H1 (cell line): ENCODE measurements around the gene SUSD6. TPM values are rescaled to one million over a fixed set of nuclear protein-coding genes. Genes with fewer than 3 reads are reported as not detected.

Experiments used
- CTCF ChIA-PET: fragments of 300-600 bp; sonication (Branson Sonifier 250); formaldehyde crosslinking; loops from one replicate; lab custom pipeline; 2021; ENCODE audit not compliant: partially characterized antibody; lab: Charles Lee
- POLR2A ChIA-PET: fragments of 300-600 bp; sonication (Branson Sonifier 250); formaldehyde crosslinking; loops from one replicate; lab custom pipeline; 2021; ENCODE audit warnings: inconsistent platforms; ENCODE audit not compliant: partially characterized antibody; lab: Charles Lee
- DNase-seq, 2 experiments: peaks; one replicate each; pipeline versions ENCODE4 v3.0.0 to v3.0.0-alpha.2; 2010 to 2022; ENCODE audit warnings: low spot score in 2 of 2, low read depth in 1 of 2, mixed read lengths in 1 of 2
- FAIRE-seq: peaks from 2 replicates; lab custom pipeline; 2011; peaks lifted over from hg19 to GRCh38; lab: Jason Lieb, UNC
- H2AFZ ChIP-seq: 2 replicates; pipeline ENCODE4 v1.8.1; 2012; ENCODE audit warnings: low read length, inconsistent platforms
- H2AK5ac ChIP-seq: 2 replicates; pipeline ENCODE4 v1.6.1; 2013; ENCODE audit warnings: low read depth, low read length
- H2BK120ac ChIP-seq: replicated peaks from 2 replicates; pipeline ENCODE3; 2013; ENCODE audit warnings: low read depth, low read length, inconsistent platforms
- H2BK12ac ChIP-seq: 2 replicates; pipeline ENCODE4 v1.6.1; 2013; ENCODE audit warnings: low read depth, low read length
- H2BK15ac ChIP-seq: 2 replicates; pipeline ENCODE4 v1.6.1; 2013; ENCODE audit warnings: low read length
- H2BK20ac ChIP-seq: 2 replicates; pipeline ENCODE4 v1.6.1; 2013; ENCODE audit warnings: low read length
- H2BK5ac ChIP-seq: 2 replicates; pipeline ENCODE4 v1.6.1; 2013; ENCODE audit warnings: low read depth, low read length
- H3K14ac ChIP-seq: 2 replicates; pipeline ENCODE4 v1.6.1; 2013; ENCODE audit warnings: inconsistent platforms; ENCODE audit not compliant: insufficient read length
- H3K18ac ChIP-seq: 2 replicates; pipeline ENCODE4 v1.6.1; 2013; ENCODE audit warnings: low read length; ENCODE audit errors: extremely low read depth
- H3K23ac ChIP-seq: 2 replicates; pipeline ENCODE4 v1.6.1; 2013; ENCODE audit warnings: inconsistent platforms; ENCODE audit not compliant: insufficient read length
- H3K23me2 ChIP-seq: 2 replicates; pipeline ENCODE4 v1.6.1; 2013; ENCODE audit warnings: low read depth, low read length
- H3K27ac ChIP-seq: 2 replicates; pipeline ENCODE4 v1.6.1; 2011; ENCODE audit warnings: low read depth, low read length, inconsistent platforms
- H3K27me3 ChIP-seq, 4 experiments: replicated peaks in 1 of 4; 1 replicate in 1 of 4; 2 replicates in 3 of 4; pipeline versions ENCODE4 v1.6.1 to v1.8.1; 2011 to 2013; ENCODE audit warnings: low read length in 3 of 4, mild to moderate bottlenecking in 3 of 4, inconsistent platforms in 2 of 4, mixed read lengths in 2 of 4, moderate library complexity in 1 of 4; ENCODE audit not compliant: control insufficient read depth in 3 of 4, insufficient read depth in 3 of 4; ENCODE audit errors: extremely low read depth in 1 of 4
- H3K36me3 ChIP-seq, 4 experiments: 2 replicates each; pipeline versions ENCODE4 v1.6.1 to v1.8.1; 2011 to 2013; ENCODE audit warnings: mild to moderate bottlenecking in 4 of 4, low read length in 3 of 4, moderate library complexity in 2 of 4, control low read depth in 1 of 4, inconsistent platforms in 1 of 4; ENCODE audit not compliant: insufficient read depth in 4 of 4, control insufficient read depth in 2 of 4
- H3K4ac ChIP-seq: replicated peaks from 2 replicates; pipeline ENCODE3; 2013; ENCODE audit warnings: low read length, low read depth, mixed read lengths, inconsistent platforms; ENCODE audit not compliant: insufficient read length
- H3K4me1 ChIP-seq, 4 experiments: replicated peaks in 1 of 4; 1 replicate in 1 of 4; 2 replicates in 3 of 4; pipeline versions ENCODE4 v1.6.1 to v1.8.1; 2011 to 2013; ENCODE audit warnings: low read length in 3 of 4, inconsistent platforms in 2 of 4, mixed read lengths in 1 of 4; ENCODE audit not compliant: insufficient read depth in 4 of 4, control insufficient read depth in 3 of 4
- H3K4me2 ChIP-seq, 2 experiments: 2 replicates each; pipeline versions ENCODE4 v1.6.1 to v1.8.1; 2011 to 2013; ENCODE audit warnings: low read depth in 2 of 2, low read length in 2 of 2, control low read depth in 1 of 2, inconsistent platforms in 1 of 2, mild to moderate bottlenecking in 1 of 2; ENCODE audit not compliant: insufficient read depth in 1 of 2
- H3K4me3 ChIP-seq, 4 experiments: fragments of 200-600, 300-600 bp in 1 of 4; sonication (generic), shearing (Covaris generic), sonication (Bioruptor Twin) in 1 of 4; 2 replicates each; pipeline versions ENCODE4 v1.5.1 to v1.8.1; 2011 to 2016; ENCODE audit warnings: low read length in 4 of 4, low read depth in 3 of 4, control low read depth in 2 of 4, inconsistent platforms in 2 of 4, mild to moderate bottlenecking in 2 of 4, mixed read lengths in 1 of 4, moderate library complexity in 1 of 4; ENCODE audit not compliant: insufficient read depth in 2 of 4; ENCODE audit errors: extremely low read depth in 1 of 4
- H3K56ac ChIP-seq: replicated peaks from 2 replicates; pipeline ENCODE3; 2013; ENCODE audit warnings: low read depth, mild to moderate bottlenecking, mixed read lengths, low read length, inconsistent platforms; ENCODE audit not compliant: insufficient read length
- H3K79me1 ChIP-seq: 2 replicates; pipeline ENCODE4 v1.6.1; 2013; ENCODE audit warnings: low read depth, low read length, control low read depth
- H3K79me2 ChIP-seq, 2 experiments: 2 replicates each; pipeline versions ENCODE4 v1.6.1 to v1.8.1; 2012 to 2013; ENCODE audit warnings: low read length in 2 of 2, mild to moderate bottlenecking in 2 of 2, inconsistent platforms in 1 of 2; ENCODE audit not compliant: insufficient read depth in 2 of 2, control insufficient read depth in 1 of 2
- H3K9ac ChIP-seq, 4 experiments: replicated peaks in 1 of 4; 1 replicate in 1 of 4; 2 replicates in 3 of 4; pipeline versions ENCODE4 v1.6.1 to v1.8.1; 2011 to 2013; ENCODE audit warnings: low read depth in 3 of 4, low read length in 3 of 4, control low read depth in 2 of 4, mild to moderate bottlenecking in 2 of 4, moderate library complexity in 2 of 4, inconsistent platforms in 1 of 4; ENCODE audit errors: extremely low read depth in 1 of 4
- H3K9me3 ChIP-seq, 2 experiments: 2 replicates each; pipeline versions ENCODE4 v1.6.1 to v1.8.1; 2012 to 2013; ENCODE audit warnings: mild to moderate bottlenecking in 2 of 2, moderate library complexity in 2 of 2, control low read depth in 1 of 2, inconsistent platforms in 1 of 2, low read depth in 1 of 2, low read length in 1 of 2, mixed read lengths in 1 of 2; ENCODE audit not compliant: insufficient read depth in 2 of 2
- H4K20me1 ChIP-seq, 2 experiments: replicated peaks in 1 of 2; 2 replicates each; pipeline versions ENCODE3 to v1.8.1; 2011 to 2013; ENCODE audit warnings: inconsistent platforms in 2 of 2, low read length in 2 of 2, mild to moderate bottlenecking in 1 of 2; ENCODE audit not compliant: insufficient read depth in 2 of 2, control insufficient read depth in 1 of 2
- H4K5ac ChIP-seq: 2 replicates; pipeline ENCODE4 v1.6.1; 2013; ENCODE audit warnings: low read length, low read depth, mixed read lengths, inconsistent platforms; ENCODE audit not compliant: insufficient read length
- H4K8ac ChIP-seq: 2 replicates; pipeline ENCODE4 v1.8.0; 2013; ENCODE audit warnings: mild to moderate bottlenecking, moderate library complexity, low read length, inconsistent platforms; ENCODE audit not compliant: insufficient read depth; ENCODE audit errors: extremely low read depth
- H4K91ac ChIP-seq: replicated peaks from 2 replicates; pipeline ENCODE3; 2013; ENCODE audit warnings: low read length, mixed read lengths, inconsistent platforms; ENCODE audit not compliant: insufficient read length
- BRCA1 ChIP-seq: IDR thresholded peaks from 2 replicates; pipeline ENCODE4 v1.6.1; 2012; ENCODE audit warnings: low read depth, low read length, improper control_type of control experiment
- CTCF ChIP-seq, 3 experiments: IDR thresholded peaks; 1 replicate in 2 of 3; 2 replicates in 1 of 3; pipeline versions ENCODE4 v1.5.1 to v1.6.1; 2011; ENCODE audit warnings: low read length in 3 of 3, mild to moderate bottlenecking in 3 of 3, inconsistent platforms in 2 of 3, low read depth in 1 of 3, moderate library complexity in 1 of 3; ENCODE audit not compliant: insufficient read depth in 1 of 3; ENCODE audit errors: control extremely low read depth in 1 of 3
- FOSL1 ChIP-seq: IDR thresholded peaks from 2 replicates; pipeline ENCODE4 v1.6.1; 2011; ENCODE audit warnings: mild to moderate bottlenecking, low read depth, low read length, moderate library complexity; ENCODE audit not compliant: insufficient read depth
- HDAC6 ChIP-seq: IDR thresholded peaks from one replicate; pipeline ENCODE4 v1.7.1; 2012; ENCODE audit warnings: low read depth, mild to moderate bottlenecking, inconsistent platforms, low read length, moderate library complexity
- KDM1A ChIP-seq: fragments of 200-600, 300-600 bp; sonication (generic); IDR thresholded peaks from 2 replicates; pipeline ENCODE4 v1.7.1; 2016; ENCODE audit warnings: mild to moderate bottlenecking, low read length, borderline replicate concordance
- MAX ChIP-seq: IDR thresholded peaks from 2 replicates; pipeline ENCODE4 v1.6.1; 2012; ENCODE audit warnings: inconsistent platforms
- POLR2AphosphoS5 ChIP-seq: IDR thresholded peaks from 2 replicates; pipeline ENCODE4 v1.6.1; 2011; ENCODE audit warnings: low read depth, low read length
- TBP ChIP-seq: IDR thresholded peaks from 2 replicates; pipeline ENCODE4 v1.6.1; 2011; ENCODE audit warnings: low read depth, low read length, improper control_type of control experiment
- WGBS, 2 experiments: shearing (Covaris generic) in 1 of 2; methylation state at CpG; one replicate each; pipeline versions ENCODE4 v1.1.6 to v1.1.7; 2013 to 2015; ENCODE audit warnings: low lambda C conversion rate in 2 of 2, mixed read lengths in 2 of 2, inconsistent platforms in 1 of 2, low coverage in 1 of 2, missing lambda C conversion rate in 1 of 2; ENCODE audit not compliant: insufficient replicate concordance in 2 of 2, insufficient coverage in 1 of 2, insufficient read length in 1 of 2; ENCODE audit errors: extremely low coverage in 1 of 2, missing lambda C conversion rate in 1 of 2; 5-methylcytosine and 5-hydroxymethylcytosine counted together
- polyA plus RNA-seq, 7 experiments: library from polyadenylated mRNA; depleted of rRNA in 3 of 7; stranded (reverse) in 5 of 7; unstranded in 2 of 7; fragments of >200 nt in 5 of 7; fragments of 200-250 nt in 2 of 7; gene quantifications; 1 replicate in 5 of 7; 2 replicates in 1 of 7; 4 replicates in 1 of 7; pipeline versions ENCODE4 v1.2.1 to v1.2.3, GENCODE V29; 2011 to 2013; ENCODE audit warnings: missing spikeins in 2 of 7, mixed read lengths in 2 of 7
- total RNA-seq: library from RNA; stranded (reverse); fragmentation: NEBNext Ultra II Directional; extraction: Animal tissue kit (Norgen Biotek cat#: 25700); gene quantifications from 2 replicates; pipeline ENCODE4 v1.2.1, GENCODE V29; 2021

Gene SUSD6
- total and polyA plus RNA-seq, 2 of the 8 experiments (the other 6 are each of a cell fraction or from before 2014, with no cell fraction given), result 3.0 to 3.8 TPM

GRCh38 chr14:69720912-69721311, 109.5 kb downstream of the SUSD6 start:
- no peak for DNase-seq
- Histone ChIP-seq H2BK120ac (no peak overlapping the region), H2BK15ac (no peak overlapping the region), H3K4me3 (no peak overlapping the region), H3K4me2 (no peak overlapping the region), H4K5ac (no peak overlapping the region), H3K27ac (no peak overlapping the region), H3K27me3 (peaks cover 0 to 4% (median 3%) of the 10 kb centered on the region in 4 experiments; a peak in 3 of 7 replicates), H4K20me1 (no peaks in the 10 kb centered on the region), H2AK5ac (no peak overlapping the region), H3K4ac (no peak overlapping the region), H3K79me1 (no peaks in the 10 kb centered on the region), H3K9ac (no peak overlapping the region), H2BK5ac (no peak overlapping the region), H4K8ac (no peak overlapping the region), H2BK20ac (no peak overlapping the region), H4K91ac (no peak overlapping the region), H3K9me3 (no peaks in the 10 kb centered on the region), H3K14ac (no peak overlapping the region), H3K36me3 (no peaks in the 10 kb centered on the region), H3K79me2 (no peaks in the 10 kb centered on the region), H3K56ac (no peak overlapping the region), H3K23me2 (no peaks in the 10 kb centered on the region; the same call in none of the 2 replicates), H3K23ac (no peak overlapping the region), H3K18ac (no peak overlapping the region), H2AFZ (no peak overlapping the region), H3K4me1 (peaks cover 0 to 8% (median 3%) of the 10 kb centered on the region in 4 experiments; a peak in 5 of 7 replicates), H2BK12ac (no peak overlapping the region)
- ChIA-PET POLR2A (interaction anchor here (1.4 kb wide), 1 partner anchor 47 kb away, joined by 4 read pairs; no protein-coding TSS in a partner anchor), CTCF (interaction anchor here (0.7 to 6.5 kb wide), 8 partner anchors 10 to 141 kb away, joined by 3 to 45 read pairs (median 8); no protein-coding TSS in a partner anchor)
- no peak for FAIRE-seq
- 88% methylated on average over 4 of the region's 4 CpGs; no CpG with 5 or more reads in 1 of the 2 experiments for WGBS, 2 experiments
- TF ChIP-seq KDM1A (no peak), FOSL1 (no peak), CTCF (IDR thresholded peaks at IDR 0.05; ENCODE audit: control extremely low read depth in 1 of 3, insufficient read depth in 1 of 3, low read depth in 1 of 3, low read length in 3 of 3) (no peak), BRCA1 (no peak), TBP (no peak), MAX (no peak), POLR2AphosphoS5 (no peak), HDAC6 (no peak)
